Measurements from ENCODE around the gene ZNF689.

ZNF689 gene

GRCh38 chr16:30553393-30553899, 56.7 kb downstream of the ZNF689 start:
- H3K79me2 ChIP-seq (ENCODE audit: control insufficient read depth, low read length) = peaks cover 55% of the 10 kb centered on the region
- H3F3A ChIP-seq (ENCODE audit: control insufficient read depth, insufficient read depth) = no peaks in the 10 kb centered on the region
- H3K9me2 ChIP-seq (replicated peaks; ENCODE audit: control insufficient read depth, low read length) = no peaks in the 10 kb centered on the region
- H3K36me3 ChIP-seq (ENCODE audit: control insufficient read depth, low read length) = peaks cover 41% of the 10 kb centered on the region
- no peak overlapping the region for H3K4me3 ChIP-seq (ENCODE audit: low read length)
- H4K20me1 ChIP-seq (ENCODE audit: control insufficient read depth, insufficient read depth, low read depth, low read length) = no peaks in the 10 kb centered on the region
- no peak overlapping the region for H3K4me2 ChIP-seq (ENCODE audit: low read length)
- H3K4me1 ChIP-seq (ENCODE audit: control insufficient read depth, low read length) = peaks cover 11% of the 10 kb centered on the region
- no peaks in the 10 kb centered on the region for H3K27me3 ChIP-seq (ENCODE audit: control insufficient read depth, low read length)
- TF ChIP-seq EZH2phosphoT487 (IDR thresholded peaks at IDR 0.05; ENCODE audit: borderline replicate concordance, low read length) (no peak), CTCF (IDR thresholded peaks at IDR 0.05; ENCODE audit: low read depth, low read length, poor library complexity, severe bottlenecking) (no peak)
- H3K9me3 ChIP-seq (ENCODE audit: control insufficient read depth, insufficient read depth, low read length) = no peaks in the 10 kb centered on the region
- no peak overlapping the region for H3K27ac ChIP-seq (ENCODE audit: low read depth, low read length)

GRCh38 chr16:30552956-30553355, 57.2 kb downstream of the ZNF689 start:
- Histone ChIP-seq H3K9me2 (replicated peaks; ENCODE audit: control insufficient read depth, low read length) (no peaks in the 10 kb centered on the region), H3F3A (ENCODE audit: control insufficient read depth, insufficient read depth) (no peaks in the 10 kb centered on the region), H3K4me3 (ENCODE audit: low read length) (no peak overlapping the region), H4K20me1 (ENCODE audit: control insufficient read depth, insufficient read depth, low read depth, low read length) (no peaks in the 10 kb centered on the region), H3K27me3 (ENCODE audit: control insufficient read depth, low read length) (no peaks in the 10 kb centered on the region), H3K27ac (ENCODE audit: low read depth, low read length) (no peak overlapping the region), H3K4me1 (ENCODE audit: control insufficient read depth, low read length) (peaks cover 10% of the 10 kb centered on the region), H3K79me2 (ENCODE audit: control insufficient read depth, low read length) (peaks cover 53% of the 10 kb centered on the region), H3K36me3 (ENCODE audit: control insufficient read depth, low read length) (peaks cover 39% of the 10 kb centered on the region), H3K4me2 (ENCODE audit: low read length) (no peak overlapping the region), H3K9me3 (ENCODE audit: control insufficient read depth, insufficient read depth, low read length) (no peaks in the 10 kb centered on the region)
- TF ChIP-seq CTCF (IDR thresholded peaks at IDR 0.05; ENCODE audit: low read depth, low read length, poor library complexity, severe bottlenecking) = no peak
- TF ChIP-seq EZH2phosphoT487 (IDR thresholded peaks at IDR 0.05; ENCODE audit: borderline replicate concordance, low read length) = no peak

Measured in DOHH2 (cell line).